IPS-11a (cell line): ENCODE results near the gene LCP2.

ENCODE experiments used
- H3K4me3 ChIP-seq: one replicate; pipeline ENCODE4 v1.5.1; 2013; ENCODE audit warnings: low read depth, low read length, control low read depth

LCP2 gene

GRCh38 chr5:170316937-170317336, 19.4 kb upstream of the LCP2 start:
- H3K4me3 ChIP-seq: no peak overlapping the region

GRCh38 chr5:170315154-170315553, 17.6 kb upstream of the LCP2 start:
- H3K4me3 ChIP-seq: no peak overlapping the region

DNA sequence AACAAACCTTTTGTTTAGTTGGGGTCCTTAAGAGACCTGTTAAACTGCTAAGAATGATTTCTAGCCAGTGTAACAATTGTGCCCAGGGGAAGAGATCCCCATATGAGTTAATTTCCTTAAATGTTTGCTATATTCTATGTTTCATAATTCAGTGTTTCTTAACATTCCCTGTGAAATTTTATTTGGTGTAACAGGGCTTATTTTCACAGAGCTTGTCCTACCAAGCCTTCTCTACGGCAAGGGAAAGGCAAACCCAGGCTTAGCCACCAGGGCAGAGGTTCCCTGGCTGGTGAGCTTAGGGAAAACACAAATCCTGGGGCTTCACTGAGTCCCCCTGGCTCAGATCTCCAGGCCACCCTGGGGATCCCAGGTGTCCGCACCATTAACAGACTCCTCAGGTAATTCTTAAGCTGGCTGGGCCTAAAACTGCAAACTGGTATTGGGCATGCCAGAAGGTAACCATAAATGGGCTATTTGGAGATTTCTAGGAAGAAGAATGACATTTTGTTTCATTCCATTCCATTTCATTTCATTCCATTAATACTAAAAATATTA, 17.0 kb upstream of the LCP2 start:
- H3K4me3 ChIP-seq: no peak overlapping the region

DNA sequence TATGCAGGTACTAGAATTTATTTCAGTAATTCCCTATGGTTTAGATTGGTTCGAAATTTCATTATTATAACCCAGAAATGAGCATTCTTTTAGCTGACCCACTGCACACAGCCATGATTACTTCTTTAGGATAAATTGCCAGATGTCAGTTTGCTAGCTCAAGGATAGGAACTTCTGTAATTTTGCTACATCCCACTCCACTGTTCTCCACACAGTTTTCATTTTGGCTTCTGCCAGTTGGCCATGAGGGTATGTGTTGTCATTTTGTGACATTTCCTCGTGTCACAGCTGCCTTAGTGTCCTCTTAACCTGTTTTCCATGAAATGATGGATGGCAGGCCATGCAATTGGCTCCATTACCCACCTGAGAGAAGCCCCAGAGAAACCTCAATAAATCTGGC, 16.2 kb upstream of the LCP2 start:
- H3K4me3 ChIP-seq: no peak overlapping the region

GRCh38 chr5:170313344-170313743, 15.8 kb upstream of the LCP2 start:
- H3K4me3 ChIP-seq: no peak overlapping the region

- no peak overlapping the region for H3K4me3 ChIP-seq
These were observed 15.1 kb upstream of the LCP2 start for GRCh38 chr5:170312666-170313065.

DNA sequence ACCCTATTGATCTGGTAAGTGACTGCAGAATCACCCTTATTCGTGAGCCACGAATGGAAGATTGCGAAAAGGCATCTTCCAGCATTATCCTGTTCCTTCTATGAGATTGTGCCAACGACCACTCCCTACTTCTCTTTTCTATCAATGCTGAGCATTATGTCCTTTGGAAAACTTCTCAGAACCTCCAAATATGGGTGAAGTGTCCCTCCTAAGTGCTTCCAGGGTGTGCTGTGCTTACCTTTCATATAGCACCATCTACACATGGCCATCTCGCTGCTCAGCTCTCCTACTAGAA, 14.7 kb upstream of the LCP2 start:
- H3K4me3 ChIP-seq: no peak overlapping the region

DNA sequence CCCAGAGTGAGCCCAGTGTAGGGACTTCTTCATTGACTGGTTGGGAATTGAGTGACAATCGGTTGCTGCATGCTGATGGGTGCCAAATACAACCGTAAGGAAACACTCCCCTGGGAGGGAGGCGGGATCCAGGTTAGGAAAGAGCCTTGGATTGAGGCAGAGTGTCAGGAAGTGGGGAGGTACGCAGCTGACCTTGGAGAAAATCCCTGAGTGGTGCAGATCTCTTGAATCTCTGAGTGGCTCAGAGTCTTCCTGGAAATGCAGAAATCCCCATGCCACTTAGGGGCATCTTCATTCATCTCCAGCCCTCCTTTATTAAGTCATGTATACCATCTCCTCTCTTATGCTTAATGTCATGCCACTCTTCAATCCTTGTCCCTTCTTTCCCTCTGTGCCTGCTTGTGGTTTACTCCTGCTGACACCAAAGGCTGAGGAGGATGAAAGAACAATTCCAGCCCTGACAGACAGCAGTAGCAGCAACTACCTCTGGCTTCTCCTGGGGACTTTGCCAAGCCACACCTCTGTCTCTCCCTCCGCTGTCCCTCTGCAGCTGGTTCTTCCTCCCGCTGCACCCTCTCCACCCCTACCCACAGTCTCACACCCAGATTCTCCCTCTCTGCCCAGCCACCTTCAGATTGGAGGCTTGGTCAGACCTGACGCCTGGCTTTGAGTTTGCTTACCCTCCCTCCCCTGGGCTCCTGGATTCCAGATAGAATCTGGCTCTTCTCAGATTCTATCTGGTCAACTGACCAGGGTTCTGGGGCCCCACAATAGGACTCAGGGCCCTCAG, 14.1 kb upstream of the LCP2 start:
- no peak overlapping the region for H3K4me3 ChIP-seq

DNA sequence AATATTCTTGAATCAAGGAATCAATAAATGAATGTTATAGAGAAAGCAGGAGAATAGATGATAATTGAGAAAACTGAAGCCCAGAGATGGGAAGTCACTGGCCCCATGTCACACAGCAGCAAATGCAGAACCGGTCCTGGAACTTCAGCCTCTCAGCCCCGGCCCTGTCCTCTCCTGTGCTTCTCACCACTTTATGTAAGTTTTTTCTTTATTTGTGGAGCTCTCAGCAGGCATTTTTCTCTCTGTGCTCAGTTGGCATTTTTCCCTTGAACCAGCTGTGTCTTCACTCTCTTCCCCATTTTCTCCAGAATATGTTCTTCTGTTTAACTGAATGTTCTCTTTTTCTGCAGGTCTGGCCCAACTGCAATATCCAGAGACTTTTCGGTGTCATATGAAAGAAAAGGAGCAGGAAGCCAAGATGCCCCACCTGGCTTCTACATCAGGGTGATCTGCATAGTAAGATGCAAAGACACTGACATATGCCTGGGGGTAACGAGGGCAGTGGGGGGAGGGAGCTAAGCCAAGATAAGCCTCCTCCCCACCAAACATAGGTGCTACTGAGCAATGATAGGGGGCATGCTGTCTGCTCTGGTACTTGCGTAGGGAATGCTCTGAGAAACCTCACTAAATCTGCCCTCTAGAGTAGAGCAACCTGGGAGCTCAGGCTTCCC, 12.8 kb upstream of the LCP2 start:
- no peak overlapping the region for H3K4me3 ChIP-seq

DNA sequence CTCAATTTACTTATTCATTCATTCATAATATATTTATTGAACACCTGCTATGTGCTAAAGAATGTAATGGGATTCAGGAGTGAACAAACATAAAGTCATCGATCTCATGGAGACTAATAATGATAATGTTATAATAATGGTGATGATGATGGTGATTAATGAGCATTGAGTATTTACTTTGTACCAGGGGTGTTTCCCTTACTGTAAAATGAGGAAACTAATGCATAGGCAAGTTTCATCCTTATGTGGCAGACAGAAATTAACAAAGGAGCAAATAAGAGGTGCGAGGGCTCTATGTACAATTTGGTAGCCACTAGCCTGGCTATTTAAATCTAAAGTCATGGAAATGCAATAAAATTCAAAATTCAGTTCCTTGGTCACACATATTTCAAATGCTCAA, 11.1 kb upstream of the LCP2 start:
- no peak overlapping the region for H3K4me3 ChIP-seq

- H3K4me3 ChIP-seq: no peak overlapping the region
These were observed 10.2 kb upstream of the LCP2 start for GRCh38 chr5:170307575-170308465.

DNA sequence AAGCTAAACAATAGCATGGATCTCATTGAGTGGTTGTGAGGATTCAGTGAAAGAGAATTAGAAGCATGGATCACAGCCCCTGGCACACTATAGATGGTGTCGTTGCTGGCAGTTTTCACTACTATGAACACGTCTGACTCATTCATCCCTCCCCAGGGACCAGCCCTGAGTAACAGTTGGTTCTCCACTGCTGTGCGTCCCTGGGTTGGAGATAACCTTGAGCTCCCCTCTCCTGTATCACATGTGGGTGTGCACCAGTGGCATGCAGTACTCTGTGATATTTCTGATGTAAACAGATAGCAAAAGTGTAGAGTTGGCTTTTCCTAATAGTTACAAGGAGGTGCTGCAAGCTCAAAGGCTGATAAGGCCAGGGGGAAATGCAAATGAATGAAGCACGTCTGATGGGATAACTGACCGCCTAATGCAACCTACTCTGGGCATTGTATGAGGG, 8.8 kb upstream of the LCP2 start:
- H3K4me3 ChIP-seq: no peak overlapping the region

GRCh38 chr5:170305646-170306025, 8.1 kb upstream of the LCP2 start:
- H3K4me3 ChIP-seq: no peak overlapping the region

- H3K4me3 ChIP-seq: no peak overlapping the region
These were observed 7.6 kb upstream of the LCP2 start for GRCh38 chr5:170305016-170305645.

DNA sequence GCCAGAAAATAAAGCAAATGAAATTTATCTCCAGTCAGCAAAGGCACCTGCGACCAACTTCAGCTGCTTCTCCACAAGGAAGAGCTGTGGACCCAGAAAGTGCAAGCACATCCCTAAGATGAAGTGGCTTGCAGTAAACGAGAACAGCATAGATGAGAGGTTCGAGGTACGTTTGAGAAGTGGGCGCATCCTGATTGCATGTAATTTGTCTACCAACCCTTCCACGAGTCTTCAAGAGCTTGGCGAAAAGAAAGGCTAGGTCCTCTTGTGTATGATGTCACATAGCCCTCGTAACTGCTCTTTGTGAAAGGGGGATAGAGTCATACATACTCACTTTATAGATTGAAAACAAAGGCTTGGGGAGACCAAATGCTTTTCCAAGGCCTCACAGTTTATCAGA, 6.0 kb upstream of the LCP2 start:
- H3K4me3 ChIP-seq: no peak overlapping the region

GRCh38 chr5:170302653-170303501, 5.3 kb upstream of the LCP2 start:
- no peak overlapping the region for H3K4me3 ChIP-seq

GRCh38 chr5:170301981-170302652, 4.5 kb upstream of the LCP2 start:
- H3K4me3 ChIP-seq: no peak overlapping the region

GRCh38 chr5:170301149-170301548, 3.6 kb upstream of the LCP2 start:
- no peak overlapping the region for H3K4me3 ChIP-seq

GRCh38 chr5:170300361-170301013, 2.9 kb upstream of the LCP2 start:
- H3K4me3 ChIP-seq: no peak overlapping the region
